ENCODE data around the gene DOCK11.
A peak's percentile ranks its signal among the peaks of the same experiment; 100 is the strongest.
"Not testable (repeated sequence)": the region's sequence is repeated elsewhere in the genome, so short reads cannot be mapped to it uniquely, and the experiment has no call there.

DOCK11 gene

GRCh38 chrX:118715917-118716316 is 220.3 kb downstream of the DOCK11 start:
- DNase-seq = not testable (repeated sequence)

GRCh38 chrX:118716833-118717232 is 221.2 kb downstream of the DOCK11 start:
- not testable (repeated sequence) for DNase-seq

DNA sequence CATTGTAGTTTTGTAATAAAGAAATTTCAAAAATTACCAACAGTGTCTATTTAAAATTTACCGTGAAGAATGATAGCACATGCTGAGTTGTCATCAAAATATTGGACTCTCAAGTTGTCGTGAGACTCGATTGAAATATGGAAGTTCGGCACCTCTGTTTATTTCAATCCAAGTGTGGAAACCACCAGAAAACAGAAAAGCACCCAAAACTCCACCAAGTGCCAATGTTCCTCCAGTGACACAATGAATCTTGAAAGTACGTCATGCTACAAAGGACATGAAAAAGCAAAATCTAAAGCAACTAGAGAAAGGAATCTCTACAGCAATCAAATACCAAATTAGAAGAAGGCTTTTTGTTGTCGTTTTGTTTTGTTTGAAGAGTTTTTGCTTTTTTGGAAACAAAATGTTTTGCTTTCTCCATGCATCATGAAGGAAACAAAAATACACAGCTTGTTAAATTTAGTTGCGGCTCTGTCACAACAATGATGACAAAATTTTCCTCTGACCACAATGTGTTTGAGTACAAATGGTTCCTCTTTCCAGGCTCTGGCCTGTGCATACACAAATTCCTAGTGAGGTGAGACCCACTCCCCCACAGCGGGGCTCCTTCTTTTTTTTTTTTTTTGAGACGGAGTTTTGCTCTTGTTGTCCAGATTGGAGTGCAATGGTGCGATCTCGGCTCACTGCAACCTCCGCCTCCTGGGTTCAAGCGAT is 222.2 kb downstream of the DOCK11 start:
- DNase-seq = no peak

GRCh38 chrX:118718737-118719136 is 223.1 kb downstream of the DOCK11 start:
- no peak for DNase-seq

DNA sequence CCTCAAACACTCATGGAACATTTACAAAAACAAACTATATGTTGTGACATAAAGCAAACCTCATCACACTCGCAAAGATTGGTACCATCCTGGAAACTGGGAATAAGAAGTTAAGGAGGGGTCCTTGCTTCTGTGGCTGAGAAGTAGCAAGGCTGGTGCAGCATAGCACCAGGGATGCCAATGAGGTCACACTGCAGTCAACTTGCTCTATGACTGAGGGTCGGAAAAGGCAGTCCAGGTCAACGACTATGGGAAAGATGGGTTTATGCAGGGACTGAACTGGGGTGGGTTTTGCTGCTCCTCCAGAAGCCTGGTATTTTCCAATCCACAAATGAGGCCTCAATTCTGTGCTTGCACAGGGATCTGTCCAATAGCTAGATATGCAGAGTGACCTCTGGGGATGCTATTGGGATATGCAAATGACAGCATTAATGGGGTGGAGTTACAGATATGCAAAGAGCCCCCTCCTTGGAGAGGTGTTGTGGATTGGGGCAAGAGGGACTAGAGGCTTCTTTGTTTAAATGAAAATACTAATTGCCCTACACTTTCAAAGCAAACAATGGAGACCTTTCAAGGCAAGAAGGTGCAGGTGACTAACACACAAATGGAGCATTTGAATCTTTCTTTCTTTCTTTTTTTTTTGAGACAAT is 224.6 kb downstream of the DOCK11 start:
- DNase-seq = no peak

GRCh38 chrX:118723376-118723775 is 227.8 kb downstream of the DOCK11 start:
- DNase-seq = no peak

GRCh38 chrX:118724365-118724764 is 228.8 kb downstream of the DOCK11 start:
- no peak for DNase-seq

DNA sequence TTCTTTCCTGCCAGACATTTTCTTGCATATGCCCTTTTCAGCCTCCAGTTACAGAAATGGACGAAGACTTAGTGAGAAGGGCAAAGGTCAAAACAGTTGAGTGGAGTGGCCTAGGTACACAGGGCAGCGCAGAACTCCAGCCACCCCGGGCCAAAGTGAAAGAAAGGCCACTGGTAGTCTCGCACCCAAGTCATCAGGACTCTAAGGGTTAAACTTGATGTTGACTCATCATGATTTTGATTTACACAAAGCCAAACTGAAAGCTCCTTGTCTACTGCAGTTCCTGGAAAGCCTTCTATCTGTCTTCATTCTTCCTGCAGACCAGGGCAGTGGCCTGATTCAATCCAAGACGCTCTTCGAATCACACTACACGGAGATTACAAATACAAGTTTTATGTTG is 229.2 kb downstream of the DOCK11 start:
- DNase-seq = no peak

DNA sequence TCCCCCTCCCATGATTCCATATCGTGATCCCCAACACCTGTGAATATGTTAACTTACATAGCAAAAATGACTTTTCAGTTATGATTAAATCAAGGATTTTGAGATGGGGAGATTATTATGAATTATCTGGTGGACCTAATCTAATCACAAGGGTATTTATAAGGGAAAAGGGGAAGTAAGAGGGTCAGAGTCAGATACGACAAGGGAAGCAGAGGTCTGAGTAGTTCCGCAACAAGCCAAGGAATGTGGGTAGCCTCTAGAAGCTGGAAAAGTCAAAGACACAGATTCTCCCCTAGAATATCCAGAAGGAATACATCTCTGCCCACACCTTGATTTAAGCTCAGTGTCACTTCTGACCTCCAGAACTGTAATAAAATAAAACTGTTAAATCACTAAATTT is 230.8 kb downstream of the DOCK11 start:
- no peak for DNase-seq

DNA sequence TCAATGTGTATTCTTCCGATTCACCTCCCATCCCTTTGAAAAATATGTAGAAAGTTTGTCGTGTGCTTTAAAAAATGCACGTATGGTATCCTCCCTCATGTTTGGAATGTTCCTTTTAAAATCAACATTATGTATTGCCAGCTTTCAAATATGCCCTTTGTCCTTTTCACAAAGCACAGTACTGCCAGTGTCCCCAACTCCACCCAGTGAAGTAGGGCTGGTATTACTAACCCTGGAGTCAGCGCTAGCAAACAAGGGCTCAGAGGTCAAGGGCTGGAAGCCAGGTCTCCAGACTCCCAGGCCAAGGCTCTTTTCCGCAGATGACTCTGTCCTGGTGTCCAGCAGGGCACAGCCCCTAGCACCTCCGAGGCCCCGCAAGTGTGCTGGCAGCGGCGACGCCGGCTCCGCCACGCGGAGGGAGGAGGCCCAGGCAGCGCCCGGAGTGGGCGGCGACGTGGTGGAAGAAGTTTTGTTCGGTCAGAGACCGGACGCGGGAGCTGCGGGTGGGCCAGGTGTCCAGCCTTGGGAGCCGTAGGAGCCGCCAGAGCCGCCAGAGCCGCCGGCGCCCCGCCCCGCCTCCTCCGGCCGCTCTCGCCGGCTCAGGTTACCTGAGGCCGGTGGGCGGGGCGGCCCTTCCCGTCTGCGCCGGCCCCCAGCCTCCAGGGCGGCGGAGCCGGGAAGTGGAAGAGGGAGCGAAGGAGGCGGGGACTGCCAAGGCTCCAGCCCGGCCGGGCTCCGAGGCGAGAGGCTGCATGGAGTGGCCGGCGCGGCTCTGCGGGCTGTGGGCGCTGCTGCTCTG is 231.5 kb downstream of the DOCK11 start, which contains the start of gene IL13RA1:
Gene IL13RA1 (plus strand): TSS at position 720 of the 799 bp plus-strand sequence. CDS start 33 bp downstream, at position 753.
- peak; percentile 70 for DNase-seq

DNA sequence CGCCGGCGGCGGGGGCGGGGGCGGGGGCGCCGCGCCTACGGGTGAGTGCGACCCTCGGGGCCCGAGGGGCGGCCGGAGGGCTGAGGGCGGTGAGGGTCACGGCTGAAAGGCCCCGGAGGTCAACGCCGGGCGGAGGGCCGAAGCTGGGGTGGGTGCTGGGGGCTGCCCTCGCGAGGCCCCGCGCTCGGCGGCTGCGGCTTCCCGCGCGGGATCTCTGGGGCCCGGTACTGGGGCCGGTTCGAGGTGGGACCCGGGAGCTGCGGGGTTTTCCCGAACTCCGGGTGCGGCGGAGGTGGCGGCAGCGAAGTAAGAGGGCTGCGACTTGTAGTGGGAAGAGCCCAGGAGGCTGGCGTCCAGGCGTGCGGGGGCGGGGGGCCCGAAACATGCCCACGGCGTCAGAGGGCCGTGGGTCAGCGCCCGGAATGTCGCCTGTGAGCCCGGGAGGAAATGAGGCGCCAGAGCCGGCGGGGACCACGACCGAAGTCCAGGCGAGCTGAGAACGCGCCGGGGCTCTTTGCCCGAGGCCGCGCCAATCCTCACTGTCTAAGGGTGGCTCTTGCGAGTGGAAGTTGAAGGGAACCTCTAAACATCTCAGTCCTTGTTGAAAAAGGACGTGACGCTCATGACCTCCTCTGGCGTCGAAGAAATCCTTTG is 232.2 kb downstream of the DOCK11 start:
- DNase-seq = no peak

DNA sequence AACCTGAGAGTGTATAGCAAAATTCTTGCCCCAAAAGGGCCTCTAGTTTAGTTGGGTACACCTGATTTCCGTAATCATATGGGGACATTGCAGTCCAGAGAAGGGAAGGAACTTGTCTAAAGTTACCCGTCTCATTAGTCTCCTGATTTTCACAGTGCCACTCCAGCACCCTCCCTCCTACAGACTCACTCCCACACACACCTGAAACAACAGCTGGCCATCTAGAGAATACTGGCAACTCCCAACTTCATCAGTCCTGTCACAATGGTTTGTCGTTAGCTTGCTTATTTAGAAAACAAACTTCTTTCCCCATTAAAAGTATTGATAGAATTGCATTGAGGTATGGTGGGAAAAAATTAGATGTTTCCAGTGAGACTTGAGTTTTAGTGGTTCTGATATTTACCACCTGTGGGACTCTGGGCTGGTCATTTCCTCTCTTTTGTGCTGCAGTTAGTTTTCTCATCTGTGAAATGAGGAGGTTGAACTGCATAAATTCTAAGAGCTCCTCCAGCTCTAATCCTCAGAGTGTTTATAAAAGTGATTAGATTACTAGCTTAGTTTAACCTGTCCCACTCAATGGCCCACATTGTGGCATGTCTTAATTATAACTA is 233.5 kb downstream of the DOCK11 start:
- DNase-seq = no peak

- DNase-seq = no peak
These were observed 235.1 kb downstream of the DOCK11 start for GRCh38 chrX:118730500-118731247.

- not testable (repeated sequence) for DNase-seq
These were observed 236.9 kb downstream of the DOCK11 start for GRCh38 chrX:118732551-118732950.

DNA sequence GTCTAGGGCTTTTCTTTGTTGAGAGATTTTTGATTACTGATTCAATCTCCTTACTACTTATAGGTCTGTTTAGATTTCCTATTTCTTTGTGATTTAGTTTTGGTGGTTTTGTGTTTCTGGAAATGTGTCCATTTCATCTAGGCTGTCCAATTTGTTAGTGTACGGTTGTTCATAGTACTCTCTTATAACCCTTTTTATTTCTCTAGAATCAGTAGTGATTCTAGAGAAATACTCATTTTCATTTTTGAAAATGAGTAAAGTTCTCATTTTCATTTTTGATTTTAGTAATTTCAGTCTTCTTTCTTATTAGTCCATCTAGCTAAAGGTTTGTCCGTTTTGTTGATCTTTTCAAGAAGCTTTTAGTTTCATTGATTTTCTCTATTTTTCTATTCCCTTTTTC is 239.3 kb downstream of the DOCK11 start:
- DNase-seq = no peak
